KMS-11 (cell line): Measurements from ENCODE around the gene PDGFRA.

Source experiments
- H2AFZ ChIP-seq: fragments of 200-600 bp; sonication (generic); 2 replicates; pipeline ENCODE4 v1.6.1; 2016; ENCODE audit warnings: antibody characterized with exemption, mixed run types, low read depth
- H3K27ac ChIP-seq: fragments of 200-600 bp; sonication (generic); 2 replicates; pipeline ENCODE4 v1.6.1; 2016; ENCODE audit warnings: mild to moderate bottlenecking, mixed run types
- H3K27me3 ChIP-seq: fragments of 200-600 bp; sonication (generic); 2 replicates; pipeline ENCODE4 v1.6.1; 2017; ENCODE audit warnings: mild to moderate bottlenecking, low read depth, mixed run types, moderate library complexity; ENCODE audit not compliant: insufficient read depth
- H3K36me3 ChIP-seq: fragments of 200-600 bp; sonication (generic); 2 replicates; pipeline ENCODE4 v1.6.1; 2017; ENCODE audit warnings: mild to moderate bottlenecking, mixed run types; ENCODE audit not compliant: insufficient read depth
- H3K4me1 ChIP-seq: fragments of 200-600 bp; sonication (generic); 2 replicates; pipeline ENCODE4 v1.6.1; 2016; ENCODE audit warnings: mild to moderate bottlenecking, low read depth, mixed run types; ENCODE audit not compliant: poor library complexity, severe bottlenecking
- H3K4me2 ChIP-seq: fragments of 200-600 bp; sonication (generic); 2 replicates; pipeline ENCODE4 v1.7.0; 2016; ENCODE audit warnings: mild to moderate bottlenecking, mixed run types
- H3K4me3 ChIP-seq: fragments of 200-600 bp; sonication (generic); IDR thresholded peaks from 2 replicates; pipeline ENCODE4 v1.6.1; 2017; ENCODE audit warnings: low read depth, low read length, mixed read lengths; ENCODE audit not compliant: insufficient read depth
- H3K79me2 ChIP-seq: fragments of 200-600 bp; sonication (generic); 2 replicates; pipeline ENCODE4 v1.6.1; 2016; ENCODE audit warnings: low read depth, mixed run types; ENCODE audit not compliant: insufficient read depth
- H3K9ac ChIP-seq: fragments of 200-600 bp; sonication (generic); 2 replicates; pipeline ENCODE4 v1.6.1; 2016; ENCODE audit warnings: mild to moderate bottlenecking, mixed run types
- H4K20me1 ChIP-seq: fragments of 200-600 bp; sonication (generic); 2 replicates; pipeline ENCODE4 v1.6.1; 2016; ENCODE audit warnings: mild to moderate bottlenecking, mixed run types; ENCODE audit not compliant: insufficient read depth
- TF ChIP-seq, protein P1 (sequence below): fragments of 200-600 bp; sonication (generic); conservative IDR thresholded peaks from 2 replicates; pipeline ENCODE4 v1.6.1; 2017; ENCODE audit warnings: low read depth, mild to moderate bottlenecking, antibody characterized with exemption, low read length, moderate library complexity, mixed read lengths

The PDGFRA gene

GRCh38 chr4:54186371-54186770, 42.7 kb upstream of the PDGFRA start:
- H3K4me2 ChIP-seq: no peak overlapping the region
- no peaks in the 10 kb centered on the region for H3K27me3 ChIP-seq
- H3K79me2 ChIP-seq: no peaks in the 10 kb centered on the region
- H3K27ac ChIP-seq: no peak overlapping the region
- H2AFZ ChIP-seq: no peak overlapping the region
- no peaks in the 10 kb centered on the region for H4K20me1 ChIP-seq
- TF ChIP-seq, protein P1, sequence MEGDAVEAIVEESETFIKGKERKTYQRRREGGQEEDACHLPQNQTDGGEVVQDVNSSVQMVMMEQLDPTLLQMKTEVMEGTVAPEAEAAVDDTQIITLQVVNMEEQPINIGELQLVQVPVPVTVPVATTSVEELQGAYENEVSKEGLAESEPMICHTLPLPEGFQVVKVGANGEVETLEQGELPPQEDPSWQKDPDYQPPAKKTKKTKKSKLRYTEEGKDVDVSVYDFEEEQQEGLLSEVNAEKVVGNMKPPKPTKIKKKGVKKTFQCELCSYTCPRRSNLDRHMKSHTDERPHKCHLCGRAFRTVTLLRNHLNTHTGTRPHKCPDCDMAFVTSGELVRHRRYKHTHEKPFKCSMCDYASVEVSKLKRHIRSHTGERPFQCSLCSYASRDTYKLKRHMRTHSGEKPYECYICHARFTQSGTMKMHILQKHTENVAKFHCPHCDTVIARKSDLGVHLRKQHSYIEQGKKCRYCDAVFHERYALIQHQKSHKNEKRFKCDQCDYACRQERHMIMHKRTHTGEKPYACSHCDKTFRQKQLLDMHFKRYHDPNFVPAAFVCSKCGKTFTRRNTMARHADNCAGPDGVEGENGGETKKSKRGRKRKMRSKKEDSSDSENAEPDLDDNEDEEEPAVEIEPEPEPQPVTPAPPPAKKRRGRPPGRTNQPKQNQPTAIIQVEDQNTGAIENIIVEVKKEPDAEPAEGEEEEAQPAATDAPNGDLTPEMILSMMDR: no peak
- no peaks in the 10 kb centered on the region for H3K4me1 ChIP-seq
- no peak overlapping the region for H3K9ac ChIP-seq
- H3K36me3 ChIP-seq: no peaks in the 10 kb centered on the region
- no peak overlapping the region for H3K4me3 ChIP-seq

- Histone ChIP-seq H2AFZ (no peak overlapping the region), H4K20me1 (no peaks in the 10 kb centered on the region), H3K36me3 (no peaks in the 10 kb centered on the region), H3K27me3 (no peaks in the 10 kb centered on the region), H3K27ac (no peak overlapping the region), H3K9ac (no peak overlapping the region), H3K4me3 (no peak overlapping the region), H3K4me1 (no peaks in the 10 kb centered on the region), H3K79me2 (no peaks in the 10 kb centered on the region), H3K4me2 (no peak overlapping the region)
- TF ChIP-seq, protein P1: no peak
Observed at GRCh38 chr4:54187148-54187547, 41.9 kb upstream of the PDGFRA start.

GRCh38 chr4:54189140-54189539, 40.0 kb upstream of the PDGFRA start:
- H3K27ac ChIP-seq: no peak overlapping the region

DNA sequence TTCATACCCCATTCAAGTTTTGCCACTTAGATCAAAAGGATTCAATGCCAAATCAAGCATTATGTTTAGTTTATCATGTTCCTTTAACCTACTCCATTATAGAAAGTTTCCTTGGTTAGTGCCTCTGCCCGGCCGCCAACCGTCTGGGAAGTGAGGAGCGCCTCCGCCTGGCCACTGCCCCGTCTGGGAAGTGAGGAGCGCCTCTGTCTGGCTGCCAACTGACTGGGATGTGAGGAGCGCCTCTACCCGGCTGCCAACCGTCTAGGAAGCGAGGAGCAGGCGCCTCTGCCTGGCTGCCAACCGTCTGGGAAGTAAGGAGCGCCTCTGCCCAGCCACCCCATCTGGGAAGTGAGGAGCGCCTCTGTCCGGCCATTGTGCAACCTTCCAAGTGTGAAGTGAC, 36.3 kb upstream of the PDGFRA start:
- no peak overlapping the region for H3K4me2 ChIP-seq
- no peak overlapping the region for H3K4me3 ChIP-seq
- no peak overlapping the region for H2AFZ ChIP-seq
- no peak overlapping the region for H3K27ac ChIP-seq
- H3K79me2 ChIP-seq: no peaks in the 10 kb centered on the region
- H3K36me3 ChIP-seq: no peaks in the 10 kb centered on the region
- H4K20me1 ChIP-seq: no peaks in the 10 kb centered on the region
- H3K4me1 ChIP-seq: no peaks in the 10 kb centered on the region
- no peaks in the 10 kb centered on the region for H3K27me3 ChIP-seq
- TF ChIP-seq, protein P1: no peak
- H3K9ac ChIP-seq: no peak overlapping the region

More at GRCh38 chr4:54189140-54189539, 40.0 kb upstream of the PDGFRA start:
- H3K4me2 ChIP-seq: no peak overlapping the region
- no peaks in the 10 kb centered on the region for H3K36me3 ChIP-seq
- H3K9ac ChIP-seq: no peak overlapping the region
- no peaks in the 10 kb centered on the region for H3K79me2 ChIP-seq
- TF ChIP-seq, protein P1: no peak
- H2AFZ ChIP-seq: no peak overlapping the region
- H3K4me3 ChIP-seq: no peak overlapping the region
- no peaks in the 10 kb centered on the region for H3K27me3 ChIP-seq
- H4K20me1 ChIP-seq: no peaks in the 10 kb centered on the region
- no peaks in the 10 kb centered on the region for H3K4me1 ChIP-seq
